B cell (primary cell): ENCODE measurements around the gene EBF3. TPM values are rescaled to one million over a fixed set of nuclear protein-coding genes. Genes with fewer than 3 reads are reported as not detected.

Experiments
- ATAC-seq: fragments of 200-7000 bp; cut with Tn5 transposase; one replicate; pipeline ENCODE4 v1.10.0; 2021; ENCODE audit warnings: low read depth, mild to moderate bottlenecking, moderate number of reproducible peaks, moderate library complexity
- CTCF ChIA-PET: fragments of 350-600 bp; sonication (Branson Sonifier 250); formaldehyde crosslinking; loops from one replicate; lab custom pipeline; 2021; ENCODE audit warnings: antibody characterized with exemption, inconsistent platforms; lab: Charles Lee
- POLR2A ChIA-PET: fragments of 350-600 bp; sonication (Branson Sonifier 250); formaldehyde crosslinking; loops from one replicate; lab custom pipeline; 2021; ENCODE audit warnings: antibody characterized with exemption; lab: Charles Lee
- DNase-seq: peaks from one replicate; pipeline ENCODE4 v3.0.0; 2013
- H2AFZ ChIP-seq: 2 replicates; pipeline ENCODE4 v1.6.1; 2012; ENCODE audit warnings: mild to moderate bottlenecking, low read depth, low read length; ENCODE audit not compliant: insufficient read depth, poor library complexity, severe bottlenecking
- H3K27ac ChIP-seq, 2 donors: 1 replicate in 1 of 2; 2 replicates in 1 of 2; pipeline ENCODE4 v1.5.1; 2012 to 2013; ENCODE audit warnings: low read length in 2 of 2, mild to moderate bottlenecking in 2 of 2, moderate library complexity in 1 of 2
- H3K27me3 ChIP-seq, 4 experiments: fragments of 200-600 bp in 1 of 4; sonication (generic) in 1 of 4; replicated peaks in 1 of 4; 1 replicate in 2 of 4; 2 replicates in 2 of 4; pipeline versions ENCODE4 v1.6.1 to v1.7.0; 2013 to 2016; ENCODE audit warnings: low read length in 3 of 4, mild to moderate bottlenecking in 2 of 4, mixed read lengths in 1 of 4, moderate library complexity in 1 of 4; ENCODE audit not compliant: insufficient read depth in 4 of 4, control insufficient read depth in 3 of 4; ENCODE audit errors: control extremely low read depth in 1 of 4
- H3K36me3 ChIP-seq, 2 experiments: replicated peaks in 1 of 2; 1 replicate in 1 of 2; 2 replicates in 1 of 2; pipeline versions ENCODE4 v1.6.1 to v1.7.1; 2013; ENCODE audit warnings: low read length in 1 of 2; ENCODE audit not compliant: insufficient read depth in 2 of 2, control insufficient read depth in 1 of 2; ENCODE audit errors: control extremely low read depth in 1 of 2, extremely low read depth in 1 of 2
- H3K4me1 ChIP-seq, 2 donors: fragments of 200-600 bp in 1 of 2; sonication (generic) in 1 of 2; 1 replicate in 1 of 2; 2 replicates in 1 of 2; pipeline versions ENCODE4 v1.5.1 to v1.6.1; 2013 to 2017; ENCODE audit warnings: low read length in 2 of 2; ENCODE audit not compliant: control insufficient read depth in 2 of 2, insufficient read depth in 2 of 2
- H3K4me2 ChIP-seq: replicated peaks from 2 replicates; pipeline ENCODE3; 2012; ENCODE audit warnings: mild to moderate bottlenecking, low read depth, low read length; ENCODE audit not compliant: poor library complexity, severe bottlenecking
- H3K4me3 ChIP-seq, 5 experiments: fragments of 200-600 bp in 1 of 5; sonication (generic) in 1 of 5; 1 replicate in 3 of 5; 2 replicates in 2 of 5; pipeline versions ENCODE4 v1.5.1 to v1.7.0; 2011 to 2016; ENCODE audit warnings: low read length in 4 of 5, mild to moderate bottlenecking in 4 of 5, low read depth in 2 of 5, control low read depth in 1 of 5, moderate library complexity in 1 of 5; ENCODE audit not compliant: insufficient read depth in 1 of 5; ENCODE audit errors: control extremely low read depth in 1 of 5, extremely low read depth in 1 of 5
- H3K79me2 ChIP-seq: fragments of 200-600 bp; sonication (generic); one replicate; pipeline ENCODE4 v1.6.0; 2016; ENCODE audit warnings: low read length; ENCODE audit not compliant: control insufficient read depth, insufficient read depth
- H3K9ac ChIP-seq: fragments of 200-600 bp; sonication (generic); 2 replicates; pipeline ENCODE4 v1.6.1; 2017; ENCODE audit warnings: mild to moderate bottlenecking, low read length, moderate library complexity
- H3K9me3 ChIP-seq, 3 donors: one replicate each; pipeline versions ENCODE4 v1.6.1 to v1.7.1; 2013; ENCODE audit warnings: low read length in 2 of 3; ENCODE audit not compliant: control insufficient read depth in 2 of 3, insufficient read depth in 1 of 3; ENCODE audit errors: control extremely low read depth in 1 of 3
- H4K20me1 ChIP-seq: 2 replicates; pipeline ENCODE4 v1.6.0; 2012; ENCODE audit warnings: mild to moderate bottlenecking, low read length; ENCODE audit not compliant: insufficient read depth, control insufficient read depth, poor library complexity, severe bottlenecking
- H3K27ac Mint-ChIP-seq: one replicate; pipeline ENCODE4 v1.8.0; 2021; ENCODE audit warnings: mixed read lengths
- H3K27me3 Mint-ChIP-seq: one replicate; pipeline ENCODE4 v1.8.0; 2021; ENCODE audit warnings: mixed read lengths
- H3K4me1 Mint-ChIP-seq: one replicate; pipeline ENCODE4 v1.8.0; 2021; ENCODE audit warnings: mixed read lengths
- H3K4me3 Mint-ChIP-seq: one replicate; pipeline ENCODE4 v1.8.0; 2021; ENCODE audit warnings: mixed read lengths
- H3K9me3 Mint-ChIP-seq: one replicate; pipeline ENCODE4 v1.8.0; 2022; ENCODE audit warnings: mixed read lengths; ENCODE audit not compliant: insufficient read depth
- CTCF ChIP-seq: fragments of 200-600 bp; IDR thresholded peaks from one replicate; pipeline ENCODE4 v1.8.0; 2022; ENCODE audit warnings: antibody characterized with exemption, mild to moderate bottlenecking
- EZH2 ChIP-seq: IDR thresholded peaks from 2 replicates; pipeline ENCODE4 v1.6.1; 2012; ENCODE audit warnings: borderline replicate concordance, low read depth, mild to moderate bottlenecking, moderate library complexity, low read length; ENCODE audit not compliant: insufficient read depth, poor library complexity, severe bottlenecking
- WGBS: methylation state at CpG from one replicate; pipeline ENCODE4 v1.1.5; 2013; ENCODE audit warnings: missing lambda C conversion rate; ENCODE audit not compliant: insufficient coverage; 5-methylcytosine and 5-hydroxymethylcytosine counted together
- intact Hi-C: fragments of 100-400 bp; cut with micrococcal nuclease; formaldehyde crosslinking; loops from one replicate; pipeline ENCODE4 v1.10.0; 2022
- polyA plus RNA-seq: library from polyadenylated mRNA; depleted of rRNA; stranded (reverse); fragments of >200 nt; gene quantifications from 2 replicates; pipeline ENCODE4 v1.2.3, GENCODE V29; 2012
- total RNA-seq, 2 donors: library from RNA; stranded (reverse); fragments of 120-200 nt in 1 of 2; gene quantifications; 1 replicate in 1 of 2; 2 replicates in 1 of 2; pipeline versions ENCODE4 v1.2.3 to v1.2.4, GENCODE V29; 2013 to 2022

The EBF3 gene
- total and polyA plus RNA-seq, 2 donors (not counting 1 experiment from before 2014, with no cell fraction given), result not detected

- no peaks in the 10 kb centered on the region for H3K36me3 ChIP-seq
- peaks cover 3% of the 10 kb centered on the region for H3K9me3 Mint-ChIP-seq
- ATAC-seq (no peak), DNase-seq (no peak)
- no CpG with 5 or more reads among the region's 16 CpGs for WGBS
- H3K4me1 ChIP-seq, result peaks cover 21 to 42% of the 10 kb centered on the region in 2 donors
- peak overlapping the region in 2 of 5 experiments; percentile 19 to 42 for H3K4me3 ChIP-seq
- H3K27ac Mint-ChIP-seq, result no peak overlapping the region
- POLR2A ChIA-PET, result no interaction called here
- TF ChIP-seq EZH2 (no peak), CTCF (no peak)
- intact Hi-C loops, result loop anchor here (5.0 kb wide), 1 partner anchor 926 kb away; no protein-coding TSS in a partner anchor
- no peaks in the 10 kb centered on the region for H3K79me2 ChIP-seq
- peak overlapping the region; percentile 64 for H3K4me2 ChIP-seq
- peaks cover 67% of the 10 kb centered on the region for H3K27me3 Mint-ChIP-seq
- peaks cover 17% of the 10 kb centered on the region for H3K4me1 Mint-ChIP-seq
- CTCF ChIA-PET, result interaction anchor here (1.6 kb wide), 1 partner anchor 13 kb away, joined by 4 read pairs; no protein-coding TSS in a partner anchor
- no peak overlapping the region for H3K27ac ChIP-seq
- peak overlapping the region; percentile 25 for H3K9ac ChIP-seq
- no peaks in the 10 kb centered on the region for H4K20me1 ChIP-seq
- peak overlapping the region; percentile 80 for H3K4me3 Mint-ChIP-seq
- peaks cover 0 to 28% (median 5%) of the 10 kb centered on the region in 3 donors for H3K9me3 ChIP-seq
- H3K27me3 ChIP-seq, result peaks cover 5 to 73% (median 57%) of the 10 kb centered on the region in 4 experiments
- peak overlapping the region; percentile 52 for H2AFZ ChIP-seq
Observed at GRCh38 chr10:129958148-129958628, 5.9 kb downstream of the EBF3 start.
